Fibroblast of the aortic adventitia (primary cell): Measurements from ENCODE around the gene EMCN. TPM values are rescaled to one million over a fixed set of nuclear protein-coding genes. Genes with fewer than 3 reads are reported as not detected.

Experiments
- DNase-seq: peaks from one replicate; pipeline ENCODE4 v3.0.0-alpha.2; 2010; ENCODE audit warnings: low read depth
- H3K4me3 ChIP-seq: 2 replicates; pipeline ENCODE4 v1.5.1; 2011; ENCODE audit warnings: low read depth, mild to moderate bottlenecking, control low read depth, low read length, moderate library complexity
- CTCF ChIP-seq: IDR thresholded peaks from 2 replicates; pipeline ENCODE4 v1.5.1; 2011; ENCODE audit warnings: mild to moderate bottlenecking, low read length, control low read depth, inconsistent platforms; ENCODE audit not compliant: insufficient read depth
- total RNA-seq: library from RNA; depleted of rRNA; stranded (reverse); fragments of >200 nt; gene quantifications from 2 replicates; pipeline ENCODE4 v1.2.3, GENCODE V29; 2012; ENCODE audit warnings: low replicate concordance

EMCN gene
- total RNA-seq, 1 donor: 0.99 TPM

GRCh38 chr4:100516225-100516624 lies 1.6 kb downstream of the EMCN start:
- H3K4me3 ChIP-seq: no peak overlapping the region
- TF ChIP-seq CTCF: no peak
- no peak for DNase-seq

- no peak overlapping the region for H3K4me3 ChIP-seq
- DNase-seq: no peak
- no peak for TF ChIP-seq CTCF
Observed at GRCh38 chr4:100511896-100512295, 5.9 kb downstream of the EMCN start.

GRCh38 chr4:100510551-100510950 lies 7.3 kb downstream of the EMCN start:
- TF ChIP-seq CTCF: no peak
- peak; percentile 57 for DNase-seq
- H3K4me3 ChIP-seq: no peak overlapping the region

GRCh38 chr4:100509386-100509785 lies 8.4 kb downstream of the EMCN start:
- no peak for TF ChIP-seq CTCF
- no peak overlapping the region for H3K4me3 ChIP-seq
- no peak for DNase-seq

GRCh38 chr4:100508691-100509090 lies 9.1 kb downstream of the EMCN start:
- H3K4me3 ChIP-seq: no peak overlapping the region
- no peak for TF ChIP-seq CTCF
- no peak for DNase-seq

GRCh38 chr4:100504086-100504874 lies 13.5 kb downstream of the EMCN start:
- no peak overlapping the region for H3K4me3 ChIP-seq
- DNase-seq: no peak
- no peak for TF ChIP-seq CTCF

GRCh38 chr4:100497791-100498190 lies 20.0 kb downstream of the EMCN start:
- no peak for TF ChIP-seq CTCF
- peak; percentile 17 for DNase-seq
- no peak overlapping the region for H3K4me3 ChIP-seq
